Loucy (cell line): ENCODE measurements around the gene C19orf12.

Source experiments
- H2AFZ ChIP-seq: fragments of 200-600 bp; sonication (generic); 2 replicates; pipeline ENCODE4 v1.6.0; 2016; ENCODE audit warnings: antibody characterized with exemption, mild to moderate bottlenecking, low read length, moderate library complexity
- H3F3A ChIP-seq: fragments of 200-600 bp; 2 replicates; pipeline ENCODE4 v1.6.0; 2016; ENCODE audit warnings: antibody characterized with exemption, low read depth, mild to moderate bottlenecking
- H3K27me3 ChIP-seq: fragments of 200-600 bp; sonication (generic); 2 replicates; pipeline ENCODE4 v1.6.1; 2014; ENCODE audit warnings: low read length, mild to moderate bottlenecking; ENCODE audit not compliant: insufficient read depth, poor library complexity, severe bottlenecking
- H3K36me3 ChIP-seq: fragments of 200-600 bp; sonication (generic); 2 replicates; pipeline ENCODE4 v1.6.1; 2016; ENCODE audit warnings: low read length; ENCODE audit not compliant: insufficient read depth
- H3K4me1 ChIP-seq: fragments of 200-600 bp; sonication (generic); 2 replicates; pipeline ENCODE4 v1.5.1; 2014; ENCODE audit warnings: low read length, mild to moderate bottlenecking; ENCODE audit not compliant: insufficient read depth, poor library complexity, severe bottlenecking
- H3K4me2 ChIP-seq: fragments of 200-600 bp; sonication (generic); 2 replicates; pipeline ENCODE4 v1.6.0; 2014; ENCODE audit warnings: antibody characterized with exemption, low read length, low read depth, mild to moderate bottlenecking; ENCODE audit not compliant: poor library complexity, severe bottlenecking
- H3K4me3 ChIP-seq: fragments of 200-600 bp; sonication (generic); 2 replicates; pipeline ENCODE4 v1.5.1; 2014; ENCODE audit warnings: low read length, mild to moderate bottlenecking, mixed read lengths; ENCODE audit not compliant: poor library complexity, severe bottlenecking
- H3K79me2 ChIP-seq: fragments of 200-600 bp; sonication (generic); 2 replicates; pipeline ENCODE4 v1.6.1; 2014; ENCODE audit warnings: low read length; ENCODE audit not compliant: insufficient read depth
- H3K9ac ChIP-seq: fragments of 200-600 bp; sonication (generic); 2 replicates; pipeline ENCODE4 v1.6.0; 2014; ENCODE audit warnings: mild to moderate bottlenecking, low read depth, low read length, moderate library complexity; ENCODE audit not compliant: poor library complexity, severe bottlenecking
- H3K9me2 ChIP-seq: fragments of 200-600 bp; sonication (generic); replicated peaks from 2 replicates; pipeline ENCODE4 v1.6.1; 2016; ENCODE audit warnings: low read depth, low read length, mixed read lengths
- H3K9me3 ChIP-seq: fragments of 200-600 bp; sonication (generic); 2 replicates; pipeline ENCODE4 v1.6.1; 2014; ENCODE audit warnings: mild to moderate bottlenecking, antibody characterized with exemption, low read length, low read depth; ENCODE audit not compliant: insufficient read depth
- H4K20me1 ChIP-seq: fragments of 200-600 bp; sonication (generic); 2 replicates; pipeline ENCODE4 v1.6.0; 2014; ENCODE audit warnings: antibody characterized with exemption, low read length, mild to moderate bottlenecking; ENCODE audit not compliant: insufficient read depth, poor library complexity, severe bottlenecking
- CTCF ChIP-seq: fragments of 200-600 bp; sonication (generic); conservative IDR thresholded peaks from 2 replicates; pipeline ENCODE4 v1.5.1; 2014; ENCODE audit warnings: mild to moderate bottlenecking, antibody characterized with exemption, low read length
- EZH2phosphoT487 ChIP-seq: fragments of 200-600 bp; IDR thresholded peaks from 2 replicates; pipeline ENCODE4 v1.6.1; 2018; ENCODE audit warnings: antibody characterized with exemption, mild to moderate bottlenecking, moderate library complexity, borderline replicate concordance

C19orf12 gene

GRCh38 chr19:29651622-29652394 lies 63.3 kb downstream of the C19orf12 start:
- Histone ChIP-seq H2AFZ (no peak overlapping the region), H3K4me2 (no peak overlapping the region), H3F3A (no peaks in the 10 kb centered on the region), H3K4me3 (no peak overlapping the region), H3K36me3 (no peaks in the 10 kb centered on the region), H4K20me1 (no peaks in the 10 kb centered on the region), H3K9me3 (no peaks in the 10 kb centered on the region), H3K79me2 (no peaks in the 10 kb centered on the region), H3K9ac (no peak overlapping the region), H3K27me3 (no peaks in the 10 kb centered on the region), H3K4me1 (no peaks in the 10 kb centered on the region), H3K9me2 (no peaks in the 10 kb centered on the region)
- TF ChIP-seq EZH2phosphoT487 (no peak), CTCF (no peak)

- H4K20me1 ChIP-seq: no peaks in the 10 kb centered on the region
- no peaks in the 10 kb centered on the region for H3K9me2 ChIP-seq
- no peaks in the 10 kb centered on the region for H3K36me3 ChIP-seq
- no peak overlapping the region for H3K4me3 ChIP-seq
- peaks cover 5% of the 10 kb centered on the region for H3K4me1 ChIP-seq
- no peaks in the 10 kb centered on the region for H3K9me3 ChIP-seq
- H2AFZ ChIP-seq: no peak overlapping the region
- H3K9ac ChIP-seq: no peak overlapping the region
- H3F3A ChIP-seq: no peaks in the 10 kb centered on the region
- TF ChIP-seq CTCF: no peak
- TF ChIP-seq EZH2phosphoT487: no peak
- no peaks in the 10 kb centered on the region for H3K27me3 ChIP-seq
- H3K4me2 ChIP-seq: no peak overlapping the region
- no peaks in the 10 kb centered on the region for H3K79me2 ChIP-seq
Measured at GRCh38 chr19:29650772-29651387, 64.2 kb downstream of the C19orf12 start.
